Stomach smooth muscle (tissue), 2 donors: ENCODE data around the gene LSM14B.

Experiments
- H3K27ac ChIP-seq: one replicate; pipeline ENCODE4 v1.7.0; 2013; ENCODE audit warnings: mild to moderate bottlenecking, low read length, inconsistent platforms
- H3K27me3 ChIP-seq, 2 donors: one replicate each; pipeline ENCODE4 v1.7.0; 2013; ENCODE audit warnings: low read length in 2 of 2; ENCODE audit not compliant: insufficient read depth in 2 of 2, control insufficient read depth in 1 of 2
- H3K36me3 ChIP-seq, 2 donors: one replicate each; pipeline ENCODE4 v1.7.0; 2013; ENCODE audit warnings: low read length in 2 of 2; ENCODE audit not compliant: control insufficient read depth in 2 of 2, insufficient read depth in 2 of 2
- H3K4me1 ChIP-seq: one replicate; pipeline ENCODE4 v1.7.0; 2013; ENCODE audit warnings: low read length; ENCODE audit not compliant: control insufficient read depth, insufficient read depth
- H3K4me3 ChIP-seq, 2 donors: one replicate each; pipeline ENCODE4 v1.7.0; 2013; ENCODE audit warnings: low read length in 2 of 2
- H3K9ac ChIP-seq, 2 donors: one replicate each; pipeline ENCODE4 v1.7.0; 2013; ENCODE audit warnings: low read length in 2 of 2, mild to moderate bottlenecking in 1 of 2
- H3K9me3 ChIP-seq, 2 donors: one replicate each; pipeline ENCODE4 v1.7.0; 2013; ENCODE audit warnings: low read length in 2 of 2; ENCODE audit not compliant: control insufficient read depth in 2 of 2
- donor health status: healthy.
- donor health status: Pancreatic carcinoma.

LSM14B gene

GRCh38 chr20:62158088-62158400 lies 35.8 kb downstream of the LSM14B start:
- no peak overlapping the region for H3K27ac ChIP-seq
- no peaks in the 10 kb centered on the region for H3K27me3 ChIP-seq
- no peak overlapping the region for H3K9ac ChIP-seq
- peaks cover 14 to 18% of the 10 kb centered on the region in 2 donors for H3K36me3 ChIP-seq
- H3K4me1 ChIP-seq: peaks cover 8% of the 10 kb centered on the region
- no peak overlapping the region for H3K4me3 ChIP-seq
- no peaks in the 10 kb centered on the region for H3K9me3 ChIP-seq

- no peak overlapping the region for H3K9ac ChIP-seq
- no peak overlapping the region for H3K4me3 ChIP-seq
- H3K36me3 ChIP-seq: peaks cover 14 to 20% of the 10 kb centered on the region in 2 donors
- H3K27ac ChIP-seq: no peak overlapping the region
- no peaks in the 10 kb centered on the region for H3K9me3 ChIP-seq
- peaks cover 8% of the 10 kb centered on the region for H3K4me1 ChIP-seq
- H3K27me3 ChIP-seq: no peaks in the 10 kb centered on the region
Measured at GRCh38 chr20:62158541-62158940, 36.3 kb downstream of the LSM14B start.

GRCh38 chr20:62159052-62159451 lies 36.8 kb downstream of the LSM14B start:
- Histone ChIP-seq H3K27me3 (no peaks in the 10 kb centered on the region), H3K36me3 (peaks cover 14 to 24% of the 10 kb centered on the region in 2 donors), H3K27ac (no peak overlapping the region), H3K4me3 (no peak overlapping the region), H3K9ac (no peak overlapping the region), H3K9me3 (no peaks in the 10 kb centered on the region), H3K4me1 (peaks cover 8% of the 10 kb centered on the region)

GRCh38 chr20:62159839-62160238 lies 37.6 kb downstream of the LSM14B start:
- Histone ChIP-seq H3K36me3 (peaks cover 11 to 31% of the 10 kb centered on the region in 2 donors), H3K27ac (no peak overlapping the region), H3K9ac (no peak overlapping the region), H3K4me1 (peaks cover 8% of the 10 kb centered on the region), H3K27me3 (no peaks in the 10 kb centered on the region), H3K9me3 (no peaks in the 10 kb centered on the region), H3K4me3 (no peak overlapping the region)

- no peak overlapping the region for H3K4me3 ChIP-seq
- H3K9ac ChIP-seq: no peak overlapping the region
- peaks cover 8% of the 10 kb centered on the region for H3K4me1 ChIP-seq
- no peaks in the 10 kb centered on the region for H3K27me3 ChIP-seq
- H3K27ac ChIP-seq: no peak overlapping the region
- H3K9me3 ChIP-seq: no peaks in the 10 kb centered on the region
- H3K36me3 ChIP-seq: peaks cover 16 to 35% of the 10 kb centered on the region in 2 donors
Measured at GRCh38 chr20:62160253-62160652, 38.0 kb downstream of the LSM14B start.

- Histone ChIP-seq H3K27me3 (no peaks in the 10 kb centered on the region), H3K27ac (no peak overlapping the region), H3K4me3 (no peak overlapping the region), H3K9me3 (no peaks in the 10 kb centered on the region), H3K36me3 (peaks cover 22 to 40% of the 10 kb centered on the region in 2 donors), H3K9ac (no peak overlapping the region), H3K4me1 (peaks cover 8% of the 10 kb centered on the region)
Measured at GRCh38 chr20:62160876-62161275, 38.6 kb downstream of the LSM14B start.

- Histone ChIP-seq H3K4me1 (peaks cover 6% of the 10 kb centered on the region), H3K9me3 (no peaks in the 10 kb centered on the region), H3K27me3 (no peaks in the 10 kb centered on the region), H3K27ac (no peak overlapping the region), H3K9ac (no peak overlapping the region), H3K36me3 (peaks cover 23 to 40% of the 10 kb centered on the region in 2 donors), H3K4me3 (no peak overlapping the region)
Measured at GRCh38 chr20:62161347-62161746, 39.1 kb downstream of the LSM14B start.

GRCh38 chr20:62162765-62163484 lies 40.6 kb downstream of the LSM14B start:
- H3K9me3 ChIP-seq: no peaks in the 10 kb centered on the region
- no peaks in the 10 kb centered on the region for H3K4me1 ChIP-seq
- peaks cover 23 to 40% of the 10 kb centered on the region in 2 donors for H3K36me3 ChIP-seq
- no peaks in the 10 kb centered on the region for H3K27me3 ChIP-seq
- H3K9ac ChIP-seq: no peak overlapping the region
- H3K4me3 ChIP-seq: no peak overlapping the region
- H3K27ac ChIP-seq: no peak overlapping the region

- Histone ChIP-seq H3K9me3 (no peaks in the 10 kb centered on the region), H3K36me3 (peaks cover 23 to 42% of the 10 kb centered on the region in 2 donors), H3K4me3 (no peak overlapping the region), H3K9ac (no peak overlapping the region), H3K27ac (no peak overlapping the region), H3K27me3 (no peaks in the 10 kb centered on the region), H3K4me1 (no peaks in the 10 kb centered on the region)
Measured at GRCh38 chr20:62163485-62163865, 41.2 kb downstream of the LSM14B start.

GRCh38 chr20:62163986-62164762 lies 41.9 kb downstream of the LSM14B start:
- Histone ChIP-seq H3K27me3 (no peaks in the 10 kb centered on the region), H3K36me3 (peaks cover 23 to 42% of the 10 kb centered on the region in 2 donors), H3K9ac (no peak overlapping the region), H3K9me3 (no peaks in the 10 kb centered on the region), H3K4me1 (no peaks in the 10 kb centered on the region), H3K27ac (no peak overlapping the region), H3K4me3 (no peak overlapping the region)
